ENCODE data around the gene LTA4H.

Gene LTA4H

DNA sequence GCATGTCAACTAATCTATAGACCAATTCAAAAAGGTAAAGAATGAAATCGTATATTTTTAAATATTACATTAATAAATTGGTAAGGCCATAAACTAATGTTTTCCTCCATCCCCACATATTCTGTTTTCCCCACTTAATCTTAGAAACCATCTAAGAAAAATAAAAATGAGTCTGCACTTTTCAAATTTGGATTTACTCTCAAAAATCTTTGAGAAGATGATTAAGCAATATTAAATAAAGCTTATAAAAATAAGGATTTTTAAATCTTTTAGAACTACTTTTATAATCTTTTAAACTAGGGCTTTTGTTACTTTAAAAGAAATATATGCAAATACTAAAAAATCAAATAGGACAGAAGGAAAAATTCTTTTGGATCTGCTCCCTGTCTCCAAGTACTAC lies 28.7 kb downstream of the LTA4H start (continued):
- TF ChIP-seq, protein P1, sequence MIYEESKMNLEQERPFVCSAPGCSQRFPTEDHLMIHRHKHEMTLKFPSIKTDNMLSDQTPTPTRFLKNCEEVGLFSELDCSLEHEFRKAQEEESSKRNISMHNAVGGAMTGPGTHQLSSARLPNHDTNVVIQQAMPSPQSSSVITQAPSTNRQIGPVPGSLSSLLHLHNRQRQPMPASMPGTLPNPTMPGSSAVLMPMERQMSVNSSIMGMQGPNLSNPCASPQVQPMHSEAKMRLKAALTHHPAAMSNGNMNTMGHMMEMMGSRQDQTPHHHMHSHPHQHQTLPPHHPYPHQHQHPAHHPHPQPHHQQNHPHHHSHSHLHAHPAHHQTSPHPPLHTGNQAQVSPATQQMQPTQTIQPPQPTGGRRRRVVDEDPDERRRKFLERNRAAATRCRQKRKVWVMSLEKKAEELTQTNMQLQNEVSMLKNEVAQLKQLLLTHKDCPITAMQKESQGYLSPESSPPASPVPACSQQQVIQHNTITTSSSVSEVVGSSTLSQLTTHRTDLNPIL (CRISPR knock-in tag; IDR thresholded peaks at IDR 0.05; ENCODE audit: low read depth), result no peak
- no peak for TF ChIP-seq TCF4 (CRISPR knock-in tag; IDR thresholded peaks at IDR 0.05; ENCODE audit: borderline replicate concordance)
- TF ChIP-seq GLIS3 (CRISPR knock-in tag; IDR thresholded peaks at IDR 0.05), result no peak
- TF ChIP-seq ESRRG (CRISPR knock-in tag; IDR thresholded peaks at IDR 0.05), result no peak
- TF ChIP-seq ARNTL (CRISPR knock-in tag; IDR thresholded peaks at IDR 0.05; ENCODE audit: borderline replicate concordance, low read depth), result no peak

DNA sequence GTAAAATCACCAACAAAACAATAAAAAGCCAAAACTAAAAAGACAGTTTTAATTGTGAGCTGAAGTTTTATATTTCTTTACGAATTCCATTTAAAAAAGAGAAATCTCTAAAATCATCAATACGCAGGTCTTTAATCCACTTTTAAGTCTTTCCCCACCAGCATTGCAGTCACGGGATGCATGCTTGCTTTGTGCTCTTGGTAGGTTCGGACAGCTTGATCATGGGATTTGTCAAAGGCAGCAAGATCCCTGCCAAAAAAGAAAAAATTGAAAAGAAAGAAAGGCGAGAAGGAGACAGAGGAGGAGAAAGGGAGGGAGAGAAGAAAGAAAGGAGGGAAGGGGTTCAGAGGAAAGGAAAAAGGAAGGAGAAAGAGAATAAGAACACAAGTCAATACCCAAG lies 34.5 kb downstream of the LTA4H start:
- no peak for ATAC-seq
- TF ChIP-seq TCF4 (CRISPR knock-in tag; IDR thresholded peaks at IDR 0.05; ENCODE audit: borderline replicate concordance) (no peak), ISL1 (CRISPR knock-in tag; IDR thresholded peaks at IDR 0.05) (no peak), CSDC2 (CRISPR knock-in tag; IDR thresholded peaks at IDR 0.05) (no peak), ZNF8 (CRISPR knock-in tag; IDR thresholded peaks at IDR 0.05) (no peak), GLIS3 (CRISPR knock-in tag; IDR thresholded peaks at IDR 0.05) (no peak), OSR1 (CRISPR knock-in tag; IDR thresholded peaks at IDR 0.05) (no peak), ZFP30 (CRISPR knock-in tag; IDR thresholded peaks at IDR 0.05) (no peak), SNAI2 (CRISPR knock-in tag; IDR thresholded peaks at IDR 0.05) (no peak), BACH2 (CRISPR knock-in tag; IDR thresholded peaks at IDR 0.05; ENCODE audit: borderline replicate concordance) (no peak), TOX (CRISPR knock-in tag; IDR thresholded peaks at IDR 0.05; ENCODE audit: borderline replicate concordance) (no peak), RARB (CRISPR knock-in tag; IDR thresholded peaks at IDR 0.05) (no peak), ZFP3 (CRISPR knock-in tag; IDR thresholded peaks at IDR 0.05) (no peak), ESRRG (CRISPR knock-in tag; IDR thresholded peaks at IDR 0.05) (no peak), ZNF565 (CRISPR knock-in tag; conservative IDR thresholded peaks at IDR 0.05; ENCODE audit: low read depth) (no peak), PPARA (CRISPR knock-in tag; IDR thresholded peaks at IDR 0.05; ENCODE audit: borderline replicate concordance) (no peak), ARNTL (CRISPR knock-in tag; IDR thresholded peaks at IDR 0.05; ENCODE audit: borderline replicate concordance, low read depth) (no peak)
- TF ChIP-seq, protein P2, sequence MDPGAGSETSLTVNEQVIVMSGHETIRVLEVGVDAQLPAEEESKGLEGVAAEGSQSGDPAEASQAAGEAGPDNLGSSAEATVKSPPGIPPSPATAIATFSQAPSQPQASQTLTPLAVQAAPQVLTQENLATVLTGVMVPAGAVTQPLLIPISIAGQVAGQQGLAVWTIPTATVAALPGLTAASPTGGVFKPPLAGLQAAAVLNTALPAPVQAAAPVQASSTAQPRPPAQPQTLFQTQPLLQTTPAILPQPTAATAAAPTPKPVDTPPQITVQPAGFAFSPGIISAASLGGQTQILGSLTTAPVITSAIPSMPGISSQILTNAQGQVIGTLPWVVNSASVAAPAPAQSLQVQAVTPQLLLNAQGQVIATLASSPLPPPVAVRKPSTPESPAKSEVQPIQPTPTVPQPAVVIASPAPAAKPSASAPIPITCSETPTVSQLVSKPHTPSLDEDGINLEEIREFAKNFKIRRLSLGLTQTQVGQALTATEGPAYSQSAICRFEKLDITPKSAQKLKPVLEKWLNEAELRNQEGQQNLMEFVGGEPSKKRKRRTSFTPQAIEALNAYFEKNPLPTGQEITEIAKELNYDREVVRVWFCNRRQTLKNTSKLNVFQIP (CRISPR knock-in tag; IDR thresholded peaks at IDR 0.05; ENCODE audit: borderline replicate concordance, low read depth), result no peak
- TF ChIP-seq, protein P1 (CRISPR knock-in tag; IDR thresholded peaks at IDR 0.05; ENCODE audit: low read depth), result no peak
- TF ChIP-seq, protein P3, sequence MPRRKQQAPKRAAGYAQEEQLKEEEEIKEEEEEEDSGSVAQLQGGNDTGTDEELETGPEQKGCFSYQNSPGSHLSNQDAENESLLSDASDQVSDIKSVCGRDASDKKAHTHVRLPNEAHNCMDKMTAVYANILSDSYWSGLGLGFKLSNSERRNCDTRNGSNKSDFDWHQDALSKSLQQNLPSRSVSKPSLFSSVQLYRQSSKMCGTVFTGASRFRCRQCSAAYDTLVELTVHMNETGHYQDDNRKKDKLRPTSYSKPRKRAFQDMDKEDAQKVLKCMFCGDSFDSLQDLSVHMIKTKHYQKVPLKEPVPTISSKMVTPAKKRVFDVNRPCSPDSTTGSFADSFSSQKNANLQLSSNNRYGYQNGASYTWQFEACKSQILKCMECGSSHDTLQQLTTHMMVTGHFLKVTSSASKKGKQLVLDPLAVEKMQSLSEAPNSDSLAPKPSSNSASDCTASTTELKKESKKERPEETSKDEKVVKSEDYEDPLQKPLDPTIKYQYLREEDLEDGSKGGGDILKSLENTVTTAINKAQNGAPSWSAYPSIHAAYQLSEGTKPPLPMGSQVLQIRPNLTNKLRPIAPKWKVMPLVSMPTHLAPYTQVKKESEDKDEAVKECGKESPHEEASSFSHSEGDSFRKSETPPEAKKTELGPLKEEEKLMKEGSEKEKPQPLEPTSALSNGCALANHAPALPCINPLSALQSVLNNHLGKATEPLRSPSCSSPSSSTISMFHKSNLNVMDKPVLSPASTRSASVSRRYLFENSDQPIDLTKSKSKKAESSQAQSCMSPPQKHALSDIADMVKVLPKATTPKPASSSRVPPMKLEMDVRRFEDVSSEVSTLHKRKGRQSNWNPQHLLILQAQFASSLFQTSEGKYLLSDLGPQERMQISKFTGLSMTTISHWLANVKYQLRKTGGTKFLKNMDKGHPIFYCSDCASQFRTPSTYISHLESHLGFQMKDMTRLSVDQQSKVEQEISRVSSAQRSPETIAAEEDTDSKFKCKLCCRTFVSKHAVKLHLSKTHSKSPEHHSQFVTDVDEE (CRISPR knock-in tag; IDR thresholded peaks at IDR 0.05), result no peak
- TF ChIP-seq, protein P4, sequence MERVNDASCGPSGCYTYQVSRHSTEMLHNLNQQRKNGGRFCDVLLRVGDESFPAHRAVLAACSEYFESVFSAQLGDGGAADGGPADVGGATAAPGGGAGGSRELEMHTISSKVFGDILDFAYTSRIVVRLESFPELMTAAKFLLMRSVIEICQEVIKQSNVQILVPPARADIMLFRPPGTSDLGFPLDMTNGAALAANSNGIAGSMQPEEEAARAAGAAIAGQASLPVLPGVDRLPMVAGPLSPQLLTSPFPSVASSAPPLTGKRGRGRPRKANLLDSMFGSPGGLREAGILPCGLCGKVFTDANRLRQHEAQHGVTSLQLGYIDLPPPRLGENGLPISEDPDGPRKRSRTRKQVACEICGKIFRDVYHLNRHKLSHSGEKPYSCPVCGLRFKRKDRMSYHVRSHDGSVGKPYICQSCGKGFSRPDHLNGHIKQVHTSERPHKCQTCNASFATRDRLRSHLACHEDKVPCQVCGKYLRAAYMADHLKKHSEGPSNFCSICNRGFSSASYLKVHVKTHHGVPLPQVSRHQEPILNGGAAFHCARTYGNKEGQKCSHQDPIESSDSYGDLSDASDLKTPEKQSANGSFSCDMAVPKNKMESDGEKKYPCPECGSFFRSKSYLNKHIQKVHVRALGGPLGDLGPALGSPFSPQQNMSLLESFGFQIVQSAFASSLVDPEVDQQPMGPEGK (CRISPR knock-in tag; IDR thresholded peaks at IDR 0.05; ENCODE audit: borderline replicate concordance), result no peak

DNA sequence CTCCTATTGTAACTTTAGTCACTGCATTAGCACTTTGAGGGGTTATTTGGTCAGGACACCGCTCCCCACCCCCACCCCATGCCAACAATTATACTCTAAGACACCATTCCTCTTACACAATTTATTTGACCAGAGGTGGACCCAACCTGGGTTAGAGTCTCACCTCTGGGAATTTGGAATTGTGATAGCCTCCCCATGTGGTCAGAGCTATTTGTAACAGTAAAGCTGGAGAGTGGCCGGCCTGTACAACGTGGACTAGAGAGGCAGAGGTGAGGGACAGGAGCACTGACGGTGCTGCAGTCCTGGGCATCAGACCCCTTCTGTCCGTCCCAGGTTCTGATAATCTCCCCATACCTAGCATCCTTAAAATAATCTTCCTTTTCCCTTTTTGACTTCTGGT lies 35.9 kb downstream of the LTA4H start:
- ATAC-seq, result no peak
- TF ChIP-seq, protein P1 (CRISPR knock-in tag; IDR thresholded peaks at IDR 0.05; ENCODE audit: low read depth), result no peak
- TF ChIP-seq GLIS3 (CRISPR knock-in tag; IDR thresholded peaks at IDR 0.05) (no peak), PPARA (CRISPR knock-in tag; IDR thresholded peaks at IDR 0.05; ENCODE audit: borderline replicate concordance) (no peak), CSDC2 (CRISPR knock-in tag; IDR thresholded peaks at IDR 0.05) (no peak), BACH2 (CRISPR knock-in tag; IDR thresholded peaks at IDR 0.05; ENCODE audit: borderline replicate concordance) (no peak), OSR1 (CRISPR knock-in tag; IDR thresholded peaks at IDR 0.05) (no peak)
